Peyer's patch (tissue), 4 donors: Measurements from ENCODE around the gene STIM2.

Source experiments
- CTCF ChIP-seq, 6 experiments: fragments of 450-650 bp in 4 of 6; fragments of 200-600 bp in 2 of 6; sonication (generic) in 1 of 6; IDR thresholded peaks; one replicate each; pipeline ENCODE4 v1.5.1; 2017 to 2019; ENCODE audit warnings: antibody characterized with exemption in 6 of 6, mild to moderate bottlenecking in 3 of 6, moderate library complexity in 1 of 6
- POLR2A ChIP-seq, 2 donors: fragments of 450-650 bp; IDR thresholded peaks; one replicate each; pipeline ENCODE4 v1.5.1; 2017; ENCODE audit warnings: antibody characterized with exemption in 2 of 2, mild to moderate bottlenecking in 2 of 2, moderate library complexity in 2 of 2

- TF ChIP-seq CTCF (IDR thresholded peaks at IDR 0.05), result no peak
- TF ChIP-seq POLR2A (IDR thresholded peaks at IDR 0.05), result no peak
Observed at GRCh38 chr4:26820346-26820745, 40.3 kb upstream of the STIM2 start.
